Osteoblast (primary cell): Measurements from ENCODE around the gene ZCCHC24. TPM values are rescaled to one million over a fixed set of nuclear protein-coding genes. Genes with fewer than 3 reads are reported as not detected.

Experiments
- DNase-seq: peaks from one replicate; pipeline ENCODE4 v3.0.0; 2011; ENCODE audit warnings: low spot score, mixed read lengths; ENCODE audit not compliant: insufficient read length; ENCODE audit errors: missing footprints
- H2AFZ ChIP-seq: 2 replicates; pipeline ENCODE4 v1.6.0; 2011; ENCODE audit warnings: mild to moderate bottlenecking, low read length
- H3K27ac ChIP-seq: 2 replicates; pipeline ENCODE4 v1.5.1; 2011; ENCODE audit warnings: mild to moderate bottlenecking, low read depth, low read length, moderate library complexity
- H3K27me3 ChIP-seq: 2 replicates; pipeline ENCODE4 v1.6.0; 2012; ENCODE audit warnings: mild to moderate bottlenecking, control low read depth, inconsistent platforms, low read length, moderate library complexity; ENCODE audit not compliant: insufficient read depth
- H3K36me3 ChIP-seq: 2 replicates; pipeline ENCODE4 v1.5.1; 2011; ENCODE audit warnings: mild to moderate bottlenecking, low read length, control low read depth, moderate library complexity; ENCODE audit not compliant: insufficient read depth
- H3K4me1 ChIP-seq: 2 replicates; pipeline ENCODE4 v1.5.1; 2011; ENCODE audit warnings: mild to moderate bottlenecking, low read length, control low read depth, moderate library complexity; ENCODE audit not compliant: insufficient read depth
- H3K4me2 ChIP-seq: 2 replicates; pipeline ENCODE4 v1.6.0; 2011; ENCODE audit warnings: mild to moderate bottlenecking, low read length; ENCODE audit not compliant: insufficient read depth
- H3K4me3 ChIP-seq: fragments of 200-600 bp; sonication (generic); 3 replicates; pipeline ENCODE4 v1.5.1; 2012; ENCODE audit warnings: mild to moderate bottlenecking, low read length, inconsistent platforms; ENCODE audit not compliant: insufficient read depth
- H3K79me2 ChIP-seq: 2 replicates; pipeline ENCODE4 v1.6.0; 2012; ENCODE audit warnings: mild to moderate bottlenecking, low read length, control low read depth, inconsistent platforms; ENCODE audit not compliant: insufficient read depth
- H3K9me3 ChIP-seq: 2 replicates; pipeline ENCODE4 v1.5.1; 2011; ENCODE audit warnings: low read depth, low read length, control low read depth
- H4K20me1 ChIP-seq: 2 replicates; pipeline ENCODE4 v1.6.0; 2012; ENCODE audit warnings: mild to moderate bottlenecking, low read length, control low read depth; ENCODE audit not compliant: insufficient read depth
- total RNA-seq: library from RNA; depleted of rRNA; stranded (reverse); fragments of >200 nt; gene quantifications from 2 replicates; pipeline ENCODE4 v1.2.3, GENCODE V29; 2012
- TF ChIP-seq, protein P1 (sequence below): IDR thresholded peaks from 2 replicates; pipeline ENCODE4 v1.5.1; 2011; ENCODE audit warnings: mild to moderate bottlenecking, low read depth, low read length, moderate library complexity; ENCODE audit errors: extremely low read depth

Gene ZCCHC24
- total RNA-seq, 1 donor = 48.5 TPM

DNA sequence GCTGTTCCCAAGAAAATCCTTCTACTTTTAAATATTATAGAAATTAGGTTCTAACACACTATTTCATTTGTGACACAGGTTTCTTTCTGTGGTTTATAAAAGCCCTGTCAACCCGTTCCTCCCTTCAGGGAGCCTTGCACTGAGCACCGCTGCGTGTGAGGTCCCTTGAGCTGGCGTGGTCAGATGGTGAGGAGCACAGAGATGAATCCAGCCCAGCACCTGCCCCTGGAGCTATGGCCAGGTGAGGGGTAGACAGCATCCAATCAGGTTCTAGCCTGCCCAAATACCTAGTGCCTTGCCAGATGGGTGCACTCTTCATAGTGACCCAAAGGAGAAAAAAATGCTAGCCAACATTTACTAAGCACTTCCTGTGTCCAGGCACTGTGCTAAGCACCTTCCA, 15.7 kb downstream of the ZCCHC24 start:
- Histone ChIP-seq H3K27ac (no peak overlapping the region), H3K4me3 (no peak overlapping the region), H2AFZ (no peak overlapping the region), H3K27me3 (no peaks in the 10 kb centered on the region), H3K4me2 (no peak overlapping the region), H3K4me1 (peaks cover 26% of the 10 kb centered on the region), H3K79me2 (peaks cover 61% of the 10 kb centered on the region), H3K36me3 (peaks cover 75% of the 10 kb centered on the region), H3K9me3 (no peaks in the 10 kb centered on the region), H4K20me1 (peaks cover 18% of the 10 kb centered on the region)
- no peak for DNase-seq
- TF ChIP-seq, protein P1, sequence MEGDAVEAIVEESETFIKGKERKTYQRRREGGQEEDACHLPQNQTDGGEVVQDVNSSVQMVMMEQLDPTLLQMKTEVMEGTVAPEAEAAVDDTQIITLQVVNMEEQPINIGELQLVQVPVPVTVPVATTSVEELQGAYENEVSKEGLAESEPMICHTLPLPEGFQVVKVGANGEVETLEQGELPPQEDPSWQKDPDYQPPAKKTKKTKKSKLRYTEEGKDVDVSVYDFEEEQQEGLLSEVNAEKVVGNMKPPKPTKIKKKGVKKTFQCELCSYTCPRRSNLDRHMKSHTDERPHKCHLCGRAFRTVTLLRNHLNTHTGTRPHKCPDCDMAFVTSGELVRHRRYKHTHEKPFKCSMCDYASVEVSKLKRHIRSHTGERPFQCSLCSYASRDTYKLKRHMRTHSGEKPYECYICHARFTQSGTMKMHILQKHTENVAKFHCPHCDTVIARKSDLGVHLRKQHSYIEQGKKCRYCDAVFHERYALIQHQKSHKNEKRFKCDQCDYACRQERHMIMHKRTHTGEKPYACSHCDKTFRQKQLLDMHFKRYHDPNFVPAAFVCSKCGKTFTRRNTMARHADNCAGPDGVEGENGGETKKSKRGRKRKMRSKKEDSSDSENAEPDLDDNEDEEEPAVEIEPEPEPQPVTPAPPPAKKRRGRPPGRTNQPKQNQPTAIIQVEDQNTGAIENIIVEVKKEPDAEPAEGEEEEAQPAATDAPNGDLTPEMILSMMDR = no peak

DNA sequence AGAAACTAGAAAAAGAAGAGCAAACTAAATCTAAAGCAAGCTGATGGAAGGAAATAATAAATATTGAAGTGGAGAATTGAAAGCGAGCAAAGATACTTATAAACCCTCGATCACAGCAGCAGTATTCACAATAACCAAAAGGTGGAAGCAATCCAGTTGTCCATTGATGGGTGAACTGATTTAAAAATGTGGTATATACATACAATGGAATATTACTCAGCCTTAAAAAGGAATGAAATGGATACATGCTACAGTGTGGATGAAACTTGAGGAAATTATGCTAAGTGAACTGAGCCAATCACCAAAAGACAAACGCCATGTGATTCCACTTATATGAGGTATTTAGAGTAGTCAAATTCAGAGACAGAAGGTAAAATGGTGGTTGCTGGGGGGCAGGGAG, 17.5 kb downstream of the ZCCHC24 start:
- Histone ChIP-seq H3K36me3 (peaks cover 67% of the 10 kb centered on the region), H3K79me2 (peaks cover 45% of the 10 kb centered on the region), H3K4me2 (no peak overlapping the region), H2AFZ (no peak overlapping the region), H3K9me3 (no peaks in the 10 kb centered on the region), H4K20me1 (peaks cover 8% of the 10 kb centered on the region), H3K4me1 (peaks cover 21% of the 10 kb centered on the region), H3K27ac (no peak overlapping the region), H3K27me3 (no peaks in the 10 kb centered on the region), H3K4me3 (no peak overlapping the region)
- DNase-seq = no peak
- TF ChIP-seq, protein P1 = no peak

DNA sequence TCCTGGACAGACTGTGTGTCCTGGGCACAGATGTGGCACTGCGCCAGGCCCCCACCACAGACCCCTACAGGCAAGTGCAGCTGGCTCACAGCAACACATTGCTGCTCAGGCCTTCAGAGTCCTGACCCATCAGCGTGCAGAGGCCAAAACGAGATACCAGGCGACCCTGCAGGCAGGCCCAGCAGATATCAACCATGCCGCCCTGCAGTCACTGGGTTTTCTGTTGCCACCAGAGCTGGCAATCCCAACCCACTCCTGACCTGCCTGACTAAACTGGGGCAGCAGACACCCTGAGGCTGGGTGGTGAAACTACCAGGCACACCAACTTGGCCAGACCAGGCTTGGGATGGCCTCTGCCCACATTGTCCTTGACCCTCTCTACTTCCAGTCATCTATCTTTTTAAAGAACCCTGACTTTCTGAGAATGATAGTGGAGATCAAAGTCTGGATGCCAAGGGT, 20.3 kb downstream of the ZCCHC24 start:
- TF ChIP-seq, protein P1 = no peak
- Histone ChIP-seq H2AFZ (no peak overlapping the region), H3K4me3 (no peak overlapping the region), H3K27ac (no peak overlapping the region), H3K4me1 (peaks cover 34% of the 10 kb centered on the region), H3K79me2 (peaks cover 32% of the 10 kb centered on the region), H3K9me3 (no peaks in the 10 kb centered on the region), H3K27me3 (no peaks in the 10 kb centered on the region), H3K4me2 (no peak overlapping the region), H4K20me1 (peaks cover 10% of the 10 kb centered on the region), H3K36me3 (peaks cover 41% of the 10 kb centered on the region)
- DNase-seq = no peak

DNA sequence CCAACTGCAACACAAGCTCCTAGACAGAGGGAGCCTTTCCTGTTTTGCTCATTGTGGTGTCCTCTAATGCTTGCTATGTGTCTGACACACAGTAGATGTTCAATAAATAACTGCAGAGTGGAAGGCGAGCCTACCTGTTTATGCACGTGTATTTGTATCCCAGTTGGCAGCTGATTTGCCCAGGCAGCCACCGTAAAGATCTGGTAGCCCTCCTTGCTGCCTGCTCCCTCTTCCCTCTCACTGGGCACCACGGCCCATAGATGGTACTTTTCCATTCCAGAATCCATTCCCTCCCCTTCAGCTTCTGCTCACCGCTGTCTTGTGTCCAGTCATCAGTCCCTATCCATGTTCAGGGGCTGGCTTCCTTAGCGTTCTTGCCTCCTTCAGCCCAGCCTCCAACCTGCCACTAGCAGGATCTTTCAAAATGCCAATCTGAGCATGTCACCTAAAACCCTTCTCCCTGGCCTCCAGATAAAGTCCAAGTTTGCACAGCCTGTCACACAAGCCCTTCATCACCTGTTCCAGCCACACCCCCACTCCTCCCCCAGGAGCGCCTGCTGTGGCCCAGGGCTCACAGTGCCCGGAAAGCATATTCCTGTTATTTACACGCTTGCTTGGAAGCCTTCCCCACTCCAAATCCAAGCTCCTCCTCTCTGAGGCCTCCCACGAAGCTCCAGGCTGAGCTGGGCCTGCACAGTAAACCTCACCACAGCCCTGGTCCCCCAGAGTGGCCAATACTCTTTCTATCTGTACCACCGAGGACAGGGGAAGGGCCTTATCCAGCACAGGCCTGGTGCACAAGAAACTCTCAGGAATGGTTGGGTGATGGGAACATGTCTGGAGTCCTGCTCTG, 21.0 kb downstream of the ZCCHC24 start:
- Histone ChIP-seq H3K4me1 (peaks cover 34% of the 10 kb centered on the region), H3K4me2 (no peak overlapping the region), H3K27ac (no peak overlapping the region), H2AFZ (no peak overlapping the region), H3K9me3 (no peaks in the 10 kb centered on the region), H3K79me2 (peaks cover 28% of the 10 kb centered on the region), H3K36me3 (peaks cover 38% of the 10 kb centered on the region), H3K4me3 (no peak overlapping the region), H3K27me3 (no peaks in the 10 kb centered on the region), H4K20me1 (peaks cover 13% of the 10 kb centered on the region)
- TF ChIP-seq, protein P1 = no peak
- no peak for DNase-seq
